WTC11 (cell line): Measurements from ENCODE around the gene TUB.

Source experiments
- CTCF ChIP-seq: fragments of 200-600 bp; IDR thresholded peaks from 2 replicates; pipeline ENCODE4 v1.8.0; 2022; ENCODE audit warnings: antibody characterized with exemption
- USF1 ChIP-seq: sonication (generic); formaldehyde crosslinking; IDR thresholded peaks from 2 replicates; pipeline ENCODE4 v1.8.0; 2022; ENCODE audit warnings: mild to moderate bottlenecking, missing genetic modification reagents
- ZNF121 ChIP-seq: sonication (generic); formaldehyde crosslinking; IDR thresholded peaks from 2 replicates; pipeline ENCODE4 v1.8.0; 2023; ENCODE audit warnings: missing genetic modification reagents

- TF ChIP-seq ZNF121 (CRISPR knock-in tag): no peak
- TF ChIP-seq CTCF: no peak
- TF ChIP-seq USF1 (CRISPR knock-in tag): no peak
Observed at GRCh38 chr11:8083088-8083395, 2.0 kb downstream of the TUB start.
